ENCODE results near the gene APP.
"Not testable (repeated sequence)": the region's sequence is repeated elsewhere in the genome, so short reads cannot be mapped to it uniquely, and the experiment has no call there.

APP gene

DNA sequence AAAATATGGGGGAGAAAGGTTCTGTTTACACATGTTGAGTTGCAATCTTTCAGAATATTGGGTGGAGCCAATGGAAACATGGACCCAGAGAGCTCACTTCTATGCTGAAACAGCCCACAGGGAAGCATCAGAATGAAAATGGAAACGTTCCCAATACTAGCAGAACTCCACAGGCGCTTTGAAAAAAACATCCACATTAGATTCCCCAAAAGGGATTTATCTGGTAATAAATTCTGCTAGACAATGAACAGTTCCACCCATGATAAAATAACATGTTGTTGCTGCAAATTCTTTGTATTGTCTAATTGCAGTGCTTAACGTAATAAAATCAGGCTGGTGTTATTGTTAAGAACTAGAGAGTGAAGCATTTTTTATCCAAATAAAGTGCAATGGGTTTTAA is 238.8 kb downstream of the APP start:
- DNase-seq, result no peak

DNA sequence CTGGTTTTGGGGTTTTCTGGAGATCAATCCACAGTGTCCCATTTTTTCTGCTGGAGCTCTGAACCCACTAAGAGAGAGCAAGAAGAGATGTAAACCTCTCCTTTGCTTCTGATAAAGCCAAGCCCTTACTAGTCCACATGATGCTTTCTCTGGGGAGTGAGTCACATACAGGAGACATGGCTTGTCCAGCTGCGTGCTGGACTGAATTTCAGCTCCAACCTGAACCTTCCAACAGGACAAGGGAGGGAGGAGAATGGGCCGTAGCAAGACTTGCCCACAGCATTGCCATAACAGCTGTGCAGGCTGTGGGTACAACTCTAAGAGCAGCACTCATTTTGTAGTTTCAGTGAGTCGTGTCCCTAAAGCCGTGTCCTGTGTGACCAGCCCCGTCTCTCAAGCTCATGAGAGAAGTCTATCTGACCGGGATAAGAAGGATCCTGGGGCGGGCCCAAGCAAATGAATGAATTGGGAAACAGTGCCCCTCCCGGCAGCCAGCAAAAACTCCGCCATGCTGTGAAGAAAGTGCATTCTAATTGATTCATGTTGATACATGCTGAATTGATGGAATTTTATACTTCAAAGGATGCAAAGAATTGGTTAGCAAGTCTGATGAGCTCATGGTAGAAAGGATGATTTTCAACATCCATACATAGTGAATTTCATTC is 240.6 kb downstream of the APP start:
- no peak for DNase-seq

DNA sequence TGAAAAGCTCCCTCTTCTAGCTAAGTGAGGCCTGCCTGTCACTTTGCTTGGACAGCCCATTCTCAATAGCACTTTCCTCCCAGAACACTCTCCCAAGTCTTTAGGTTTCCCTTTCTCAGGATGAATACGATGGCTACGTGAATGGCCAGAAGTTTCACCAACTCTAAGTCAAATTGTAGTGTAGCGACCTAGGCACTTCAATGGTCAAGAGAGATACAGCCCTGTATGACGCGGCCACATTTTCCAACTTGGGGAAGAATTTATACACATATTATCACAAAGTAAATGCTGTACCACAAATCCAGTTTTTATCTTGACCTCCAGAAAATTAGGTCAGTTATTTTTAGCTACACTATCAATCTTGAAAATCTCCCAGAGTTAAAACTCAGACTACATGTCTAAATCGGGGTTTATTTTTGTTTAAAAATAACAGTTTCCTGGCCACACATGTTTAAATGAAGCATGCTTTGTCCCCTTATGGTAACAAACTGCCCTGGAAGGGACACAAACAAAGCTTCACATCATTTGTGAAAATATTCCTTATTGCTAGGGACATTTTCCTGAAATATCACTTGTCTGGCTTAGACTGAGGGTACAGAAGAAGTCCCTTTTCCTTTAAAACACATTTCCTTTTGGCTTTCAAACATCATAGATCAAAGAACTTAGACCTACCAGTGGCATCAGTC is 243.2 kb downstream of the APP start:
- no peak for DNase-seq

DNA sequence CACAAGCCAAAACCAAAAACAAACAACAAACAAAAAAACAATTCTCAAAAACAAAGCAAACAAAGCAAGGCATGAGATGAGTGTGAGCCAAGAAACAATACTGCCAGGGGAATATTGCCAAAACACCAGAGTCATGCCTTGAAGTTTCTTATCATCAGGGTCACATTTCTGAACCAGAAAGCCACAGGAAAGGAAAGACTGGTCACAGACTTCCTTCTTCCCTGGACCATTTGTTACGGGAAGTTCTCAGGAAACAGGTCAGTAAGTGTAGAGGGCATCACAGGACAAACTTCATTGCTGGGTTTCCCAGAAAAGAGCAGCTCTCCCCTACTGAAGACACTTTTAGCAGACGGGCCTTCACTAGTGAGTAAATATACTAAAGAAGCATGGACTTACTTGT is 244.6 kb downstream of the APP start:
- no peak for DNase-seq

GRCh38 chr21:25925064-25925800 is 245.3 kb downstream of the APP start:
- DNase-seq, result no peak

GRCh38 chr21:25918152-25918551 is 252.4 kb downstream of the APP start:
- DNase-seq, result not testable (repeated sequence)

- DNase-seq, result no peak
Observed at GRCh38 chr21:25916226-25916625, 254.3 kb downstream of the APP start.

DNA sequence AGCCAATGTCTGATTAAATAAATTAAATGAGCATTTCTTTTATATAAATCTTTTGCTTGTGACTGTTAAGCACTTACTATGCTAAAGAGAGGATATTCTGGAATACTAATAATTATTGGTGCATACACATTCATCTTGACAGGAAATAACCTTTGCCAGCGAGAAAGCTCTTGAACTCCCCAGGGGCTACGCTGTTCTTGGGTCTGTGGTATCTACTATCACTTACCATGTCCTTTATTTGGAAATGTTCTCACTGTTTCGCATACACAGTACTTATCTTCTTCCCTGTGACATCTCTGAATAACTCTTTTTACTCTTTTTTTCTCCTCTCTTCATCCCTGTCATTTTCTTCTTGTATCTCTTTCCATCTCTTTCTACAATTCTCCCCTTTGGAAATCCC is 257.1 kb downstream of the APP start:
- DNase-seq, result no peak

DNA sequence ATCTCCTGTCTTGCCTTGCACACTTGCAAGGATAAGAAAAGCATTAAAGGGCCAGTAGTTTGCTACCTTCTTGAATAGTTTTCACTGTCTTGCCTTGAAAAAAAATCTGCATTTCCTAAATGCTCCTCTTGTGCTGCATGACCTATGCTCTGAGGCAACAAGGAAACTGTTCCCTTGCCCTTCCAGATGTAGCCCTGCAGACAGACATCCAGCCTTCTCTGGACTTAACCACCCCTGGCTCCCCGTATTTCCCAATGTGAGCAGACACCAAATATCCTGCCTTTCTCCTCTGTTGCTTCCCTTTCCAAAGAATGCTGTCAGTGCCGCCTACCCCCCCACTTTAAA is 258.2 kb downstream of the APP start:
- no peak for DNase-seq

- DNase-seq, result no peak
Observed at GRCh38 chr21:25911730-25912401, 258.7 kb downstream of the APP start.

DNA sequence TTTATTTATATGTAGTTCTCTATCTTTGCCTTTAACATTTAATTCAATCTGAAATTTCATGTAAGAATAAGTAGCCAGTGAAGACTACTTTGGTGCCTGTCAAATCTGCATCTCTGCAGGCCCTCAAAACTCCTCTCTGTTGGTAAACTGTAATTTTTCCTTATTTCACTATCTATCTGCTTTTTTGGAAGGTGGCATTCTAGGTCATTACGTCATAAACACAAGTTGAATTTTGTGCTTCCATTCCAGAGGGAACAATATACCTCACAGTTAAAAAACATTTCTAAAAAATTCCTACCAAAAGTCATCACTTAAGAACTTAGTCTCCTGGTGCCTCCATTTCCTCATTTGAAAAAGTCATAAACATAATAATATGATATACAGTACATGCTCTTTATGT is 259.8 kb downstream of the APP start:
- DNase-seq, result no peak

DNA sequence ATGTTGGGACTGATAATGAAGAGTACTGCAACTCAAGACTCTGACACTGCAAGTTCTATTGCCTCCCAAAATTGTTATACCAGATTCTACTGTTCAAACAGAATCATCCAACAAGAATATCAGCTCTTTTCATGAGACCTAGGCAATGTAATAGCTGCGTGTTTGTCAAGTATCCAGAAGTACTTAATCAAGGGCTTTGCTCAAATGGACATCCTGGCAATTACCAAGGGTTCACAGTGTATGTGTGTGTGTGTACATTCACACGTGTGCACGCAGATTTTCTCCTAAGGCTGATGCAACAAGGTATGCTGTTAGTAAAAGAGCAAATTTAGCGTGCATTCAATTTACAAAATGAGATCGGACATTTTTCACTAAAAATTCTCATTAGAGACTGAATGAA is 261.2 kb downstream of the APP start:
- no peak for DNase-seq

- DNase-seq, result no peak
Observed at GRCh38 chr21:25908495-25908894, 262.1 kb downstream of the APP start.

DNA sequence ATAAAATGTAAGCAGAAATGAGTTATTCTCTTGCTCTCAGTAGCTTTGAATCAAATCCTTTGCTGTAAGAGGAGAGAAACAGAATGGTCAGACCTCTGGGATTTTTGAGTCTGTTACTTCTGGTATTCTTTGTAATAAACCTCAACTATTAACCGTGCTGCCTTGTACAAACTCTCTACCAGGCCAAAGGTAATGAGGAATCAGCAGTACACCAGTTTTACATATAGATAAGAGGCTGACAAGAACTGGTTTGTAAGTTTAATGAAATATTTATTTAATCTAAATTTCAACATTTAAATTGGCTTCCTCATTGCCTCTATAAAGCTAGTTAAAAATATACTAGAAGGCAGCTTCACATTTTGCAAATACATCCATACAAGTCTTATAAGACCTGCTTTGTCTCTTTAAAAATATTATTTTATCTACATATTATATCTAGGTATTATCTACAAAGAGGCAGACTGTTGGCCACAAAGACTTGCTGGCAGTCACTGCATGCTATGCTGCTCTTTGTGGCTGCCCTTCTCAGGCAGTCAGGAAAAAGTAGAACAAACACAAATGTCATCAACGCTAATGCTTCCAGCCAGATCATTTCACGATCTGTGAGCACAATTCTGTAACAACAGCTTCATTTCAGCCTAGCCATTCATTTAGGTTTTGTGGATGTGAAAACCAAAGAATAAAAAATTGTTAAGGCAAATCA is 262.8 kb downstream of the APP start:
- DNase-seq, result no peak

- no peak for DNase-seq
Observed at GRCh38 chr21:25906587-25906986, 264.0 kb downstream of the APP start.

DNA sequence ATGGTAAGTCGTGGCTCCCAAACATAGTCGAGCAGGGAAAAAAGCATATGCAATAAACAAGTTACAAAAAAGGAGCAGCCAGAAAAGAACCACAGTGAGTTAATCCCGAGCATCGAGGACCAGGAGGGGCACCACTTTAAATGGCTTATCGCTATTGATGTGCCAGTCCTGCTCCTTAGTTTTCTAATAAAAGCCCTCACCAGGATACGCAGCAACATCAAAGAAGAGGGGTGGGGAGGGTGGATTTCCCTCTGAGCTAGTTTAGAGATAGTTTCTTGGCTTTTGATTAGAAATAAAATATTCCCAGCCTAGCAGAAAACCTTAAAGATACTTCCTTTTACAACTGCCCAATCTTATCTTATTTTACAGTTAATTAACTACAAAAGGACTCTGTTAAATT is 265.4 kb downstream of the APP start:
- no peak for DNase-seq

- no peak for DNase-seq
Observed at GRCh38 chr21:25904044-25904695, 266.4 kb downstream of the APP start.

- no peak for DNase-seq
Observed at GRCh38 chr21:25903607-25904006, 267.0 kb downstream of the APP start.

DNA sequence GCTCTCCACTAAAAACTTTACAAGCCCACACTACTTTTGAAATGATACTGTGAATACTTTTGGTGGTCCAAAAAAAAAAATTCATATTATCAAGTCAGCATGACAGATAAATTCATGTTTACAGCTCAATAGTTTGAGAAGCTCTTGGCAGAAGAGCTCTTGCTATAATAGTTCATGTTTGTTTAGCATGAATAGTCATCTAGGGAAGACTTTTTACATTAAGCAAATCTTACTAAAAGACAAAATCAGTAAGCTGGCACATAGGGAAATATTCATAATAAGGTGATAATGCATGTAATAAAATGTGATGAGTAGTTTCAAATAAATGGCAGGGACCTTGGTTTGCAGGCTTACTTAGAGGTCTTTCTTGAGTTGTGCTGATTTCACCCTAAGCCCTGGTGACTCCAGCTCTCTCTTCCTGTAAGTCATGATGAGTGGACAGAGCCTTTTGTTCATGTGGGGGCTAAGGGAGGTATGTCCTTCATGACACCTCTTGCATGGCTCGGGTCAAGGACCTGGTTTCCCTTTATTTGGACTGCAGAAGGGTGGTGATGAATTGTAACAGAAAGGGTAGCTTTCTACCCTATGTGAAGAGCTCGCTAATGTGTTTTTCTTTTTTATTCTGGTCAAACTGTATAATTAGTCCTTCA is 269.1 kb downstream of the APP start:
- no peak for DNase-seq

- DNase-seq, result no peak
Observed at GRCh38 chr21:25898671-25899070, 271.9 kb downstream of the APP start.

DNA sequence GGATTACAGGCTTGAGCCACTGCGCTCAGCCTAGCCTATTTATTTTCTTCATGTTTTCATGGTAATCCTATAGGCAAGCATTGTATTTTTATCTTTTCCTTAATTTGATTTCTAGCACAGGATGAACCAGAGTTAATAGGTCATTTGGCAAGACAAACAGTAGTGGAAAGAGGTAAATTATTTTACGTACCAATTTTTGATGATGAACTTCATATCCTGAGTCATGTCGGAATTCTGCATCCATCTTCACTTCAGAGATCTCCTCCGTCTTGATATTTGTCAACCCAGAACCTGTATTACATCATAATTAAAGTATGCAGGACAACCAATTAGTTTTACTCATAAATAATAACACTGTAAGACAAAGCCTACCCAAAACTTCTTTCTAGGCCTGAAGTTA is 273.2 kb downstream of the APP start:
- no peak for DNase-seq

GRCh38 chr21:25896501-25897056 is 274.0 kb downstream of the APP start:
- no peak for DNase-seq

Data from stimulated activated CD4-positive, alpha-beta T cell treated with anti-CD3 and anti-CD28 coated beads, Interleukin-4, amount 100 ng/mL, for 4 hours (primary cell).